H4 (cell line): ENCODE results near the gene GTPBP2. TPM values are rescaled to one million over a fixed set of nuclear protein-coding genes. Genes with fewer than 3 reads are reported as not detected.
"Not testable (repeated sequence)": the region's sequence is repeated elsewhere in the genome, so short reads cannot be mapped to it uniquely, and the experiment has no call there.

Experiments
- DNase-seq: peaks from one replicate; pipeline ENCODE4 v3.0.0-alpha.2; 2015; ENCODE audit warnings: low spot score
- total RNA-seq: library from RNA; depleted of rRNA; stranded (reverse); fragments of >200 nt; shearing (Covaris generic); gene quantifications from 2 replicates; pipeline ENCODE4 v1.2.3, GENCODE V29; 2014; rRNA removed

The GTPBP2 gene
- 51.4 and 52.9 TPM in 2 replicates for total RNA-seq

- DNase-seq = peak; percentile 99
Observed at GRCh38 chr6:43629104-43629504, at the start of gene GTPBP2. Gene GTPBP2, minus strand, starts transcription at chr6:43629264. Its CDS starts 102 bp downstream, at chr6:43629162.

GRCh38 chr6:43678341-43678740 is 49.3 kb upstream of the GTPBP2 start:
- DNase-seq = no peak

DNA sequence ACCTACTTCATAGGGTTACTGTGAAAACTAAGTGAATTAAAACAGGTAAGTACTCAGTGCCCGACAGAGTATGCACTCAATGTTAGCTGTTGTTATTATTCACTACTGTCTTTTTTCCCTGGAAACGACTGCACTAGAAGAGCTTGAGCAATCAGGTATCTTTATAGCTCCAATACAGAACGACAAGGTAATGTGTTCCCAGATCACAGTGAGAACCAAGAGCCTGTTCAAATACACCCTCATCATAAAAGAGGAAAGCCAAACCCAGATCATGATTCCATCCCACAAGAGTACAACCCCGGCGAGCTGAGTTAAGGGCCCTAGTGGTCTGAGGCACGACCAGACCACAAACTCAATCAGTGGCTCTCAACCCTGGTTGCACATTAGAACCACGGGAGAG is 48.7 kb upstream of the GTPBP2 start:
- no peak for DNase-seq

DNA sequence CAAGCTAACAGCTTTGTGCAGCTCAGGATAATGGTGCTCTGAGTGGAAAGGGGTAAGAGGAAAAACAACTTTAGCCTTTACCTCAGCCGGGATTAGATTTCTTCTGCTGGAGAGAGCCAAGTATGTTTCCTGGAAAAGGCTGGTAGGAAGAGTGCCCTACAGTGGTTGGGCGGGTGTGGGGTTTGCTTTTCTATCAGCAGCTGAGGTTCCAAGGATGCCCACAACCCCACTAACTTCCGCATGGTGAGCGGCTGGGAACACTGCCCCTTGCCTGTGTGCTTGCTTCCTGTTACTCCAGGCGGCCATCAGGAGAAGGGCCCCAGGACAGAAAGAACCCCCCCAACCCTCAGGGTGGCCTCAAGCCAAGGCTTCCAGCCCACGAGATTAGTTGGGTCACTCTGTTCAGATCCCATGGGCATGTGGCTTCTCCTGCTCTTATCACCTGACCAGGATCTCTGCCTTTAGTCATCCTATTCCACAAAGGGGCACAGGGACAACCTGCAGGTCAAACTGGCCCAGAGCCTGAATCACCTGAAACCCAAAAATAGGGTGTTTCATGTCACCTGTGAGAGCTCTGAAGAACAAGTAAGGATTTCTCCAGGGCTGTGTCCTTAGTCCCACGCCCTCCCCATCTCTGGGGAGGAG is 48.0 kb upstream of the GTPBP2 start:
- DNase-seq = no peak

- DNase-seq = no peak
Observed at GRCh38 chr6:43674921-43675320, 45.9 kb upstream of the GTPBP2 start.

GRCh38 chr6:43674291-43674690 is 45.2 kb upstream of the GTPBP2 start:
- no peak for DNase-seq

GRCh38 chr6:43673444-43674084 is 44.5 kb upstream of the GTPBP2 start:
- DNase-seq = no peak

DNA sequence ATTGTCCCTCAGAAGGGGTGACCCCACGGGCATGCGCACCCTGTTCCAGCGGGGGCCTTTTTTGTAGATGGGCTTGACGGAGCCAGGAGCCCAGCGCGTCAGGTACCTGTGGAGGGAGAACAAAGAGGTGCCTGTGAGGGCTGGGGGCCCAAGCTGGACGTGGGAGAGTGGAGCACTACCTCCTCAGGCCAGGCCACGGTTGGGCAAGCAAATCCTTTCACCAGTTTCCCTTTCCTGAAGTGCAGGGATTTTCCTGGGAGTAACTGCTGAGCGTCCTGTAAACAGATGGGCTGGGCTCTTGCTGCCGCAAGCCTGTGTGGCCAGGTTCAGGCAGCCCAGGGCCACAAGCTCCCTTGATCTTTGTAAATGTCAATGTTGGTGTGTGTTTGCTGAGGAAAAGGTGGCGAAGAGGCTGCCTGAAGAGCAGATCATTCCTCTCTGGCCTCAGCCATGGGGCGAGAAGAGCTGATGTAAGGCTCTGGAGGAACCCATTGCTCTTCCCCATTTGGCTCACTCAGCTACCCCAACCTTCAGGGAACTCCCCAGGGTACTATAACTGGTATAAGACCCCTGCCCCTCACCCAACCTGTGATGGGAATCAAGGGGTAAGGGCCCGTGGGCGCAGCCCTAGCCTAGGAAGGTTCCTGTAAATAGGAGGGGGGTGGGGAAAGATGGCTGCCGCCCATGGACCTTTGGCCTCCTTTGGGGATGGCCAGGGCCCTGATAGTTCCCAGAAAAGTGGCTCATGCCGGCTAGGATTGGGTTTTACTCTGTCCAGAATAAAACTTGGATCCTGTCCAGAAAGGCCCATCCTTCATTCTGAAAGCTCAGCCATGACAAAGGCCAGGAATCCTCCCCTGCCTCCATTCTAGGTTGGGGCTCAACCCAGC is 43.0 kb upstream of the GTPBP2 start:
- DNase-seq = no peak

DNA sequence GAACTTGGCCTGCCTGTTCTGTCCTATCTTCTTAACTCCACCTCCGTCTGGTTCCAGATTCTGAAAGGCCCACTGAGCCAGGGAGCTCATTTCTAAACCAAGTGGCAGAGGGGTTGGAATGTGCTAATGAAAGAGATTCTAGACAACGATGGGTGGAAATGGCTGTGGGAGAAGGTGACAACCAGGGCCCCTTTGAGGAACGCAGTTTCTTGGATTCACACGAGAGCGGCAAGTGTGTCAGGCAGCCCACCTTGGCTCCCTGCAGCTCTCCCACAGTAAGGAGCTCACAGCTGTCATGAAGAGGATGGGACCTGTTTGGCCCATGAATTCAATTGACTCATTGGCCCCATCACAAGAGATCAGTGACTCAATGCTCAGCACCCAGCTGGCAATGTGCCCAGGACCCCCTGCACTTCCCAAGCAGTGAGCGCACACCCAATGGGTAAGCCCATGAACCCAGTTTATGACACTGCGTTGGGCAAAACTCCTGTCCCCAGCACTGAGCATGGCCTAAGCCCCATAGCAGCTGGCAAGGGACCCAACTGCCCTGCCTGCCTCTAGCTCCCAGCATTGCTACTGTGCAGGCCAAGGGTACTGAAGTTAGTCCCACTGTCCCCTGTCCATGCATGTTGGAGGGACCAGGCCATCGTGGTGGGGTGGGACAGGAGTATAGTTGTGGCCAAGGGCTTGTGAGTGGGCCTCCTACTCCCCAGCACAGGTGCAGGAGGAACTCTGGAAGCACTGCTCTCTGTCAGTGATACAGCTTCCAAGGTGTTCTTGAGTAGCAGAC is 42.1 kb upstream of the GTPBP2 start:
- DNase-seq = no peak

GRCh38 chr6:43670623-43670986 is 41.5 kb upstream of the GTPBP2 start:
- no peak for DNase-seq

DNA sequence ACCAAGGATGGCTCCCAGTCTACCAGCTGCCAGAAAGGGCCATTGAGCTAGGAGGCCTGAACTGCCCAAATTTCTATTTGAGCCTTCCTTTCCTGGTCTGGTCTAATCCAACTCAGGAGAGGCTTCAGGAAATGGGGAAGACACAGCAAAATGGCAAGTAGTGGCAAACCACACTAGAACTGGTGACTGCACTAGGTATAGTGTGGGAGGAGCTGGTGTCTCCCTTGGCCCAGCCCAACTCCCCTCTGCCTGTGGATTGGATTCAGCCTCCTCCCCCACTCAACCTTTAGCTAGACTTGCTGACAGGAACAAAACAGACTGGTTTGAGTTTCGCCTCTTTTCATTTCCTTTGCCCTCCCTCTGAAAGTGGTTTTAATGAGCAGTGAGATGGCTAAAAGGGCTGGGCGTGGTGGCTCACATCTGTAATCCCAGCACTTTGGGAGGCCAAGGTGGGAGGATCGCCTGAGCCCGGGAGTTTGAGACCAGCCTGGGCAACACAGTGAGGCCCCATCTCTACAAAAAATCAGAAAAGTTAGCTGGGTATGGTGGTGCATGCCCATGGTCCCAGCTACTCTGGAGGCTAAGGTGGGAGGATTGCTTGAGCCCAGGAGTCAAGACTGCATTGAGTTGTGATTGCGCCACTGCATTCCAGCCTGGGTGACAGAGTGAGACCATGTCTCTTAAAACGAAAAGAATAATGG is 41.0 kb upstream of the GTPBP2 start:
- DNase-seq = peak; percentile 52

- DNase-seq = no peak
Observed at GRCh38 chr6:43669050-43669921, 40.2 kb upstream of the GTPBP2 start.

GRCh38 chr6:43668151-43669028 is 39.3 kb upstream of the GTPBP2 start:
- peak; percentile 67 for DNase-seq

DNA sequence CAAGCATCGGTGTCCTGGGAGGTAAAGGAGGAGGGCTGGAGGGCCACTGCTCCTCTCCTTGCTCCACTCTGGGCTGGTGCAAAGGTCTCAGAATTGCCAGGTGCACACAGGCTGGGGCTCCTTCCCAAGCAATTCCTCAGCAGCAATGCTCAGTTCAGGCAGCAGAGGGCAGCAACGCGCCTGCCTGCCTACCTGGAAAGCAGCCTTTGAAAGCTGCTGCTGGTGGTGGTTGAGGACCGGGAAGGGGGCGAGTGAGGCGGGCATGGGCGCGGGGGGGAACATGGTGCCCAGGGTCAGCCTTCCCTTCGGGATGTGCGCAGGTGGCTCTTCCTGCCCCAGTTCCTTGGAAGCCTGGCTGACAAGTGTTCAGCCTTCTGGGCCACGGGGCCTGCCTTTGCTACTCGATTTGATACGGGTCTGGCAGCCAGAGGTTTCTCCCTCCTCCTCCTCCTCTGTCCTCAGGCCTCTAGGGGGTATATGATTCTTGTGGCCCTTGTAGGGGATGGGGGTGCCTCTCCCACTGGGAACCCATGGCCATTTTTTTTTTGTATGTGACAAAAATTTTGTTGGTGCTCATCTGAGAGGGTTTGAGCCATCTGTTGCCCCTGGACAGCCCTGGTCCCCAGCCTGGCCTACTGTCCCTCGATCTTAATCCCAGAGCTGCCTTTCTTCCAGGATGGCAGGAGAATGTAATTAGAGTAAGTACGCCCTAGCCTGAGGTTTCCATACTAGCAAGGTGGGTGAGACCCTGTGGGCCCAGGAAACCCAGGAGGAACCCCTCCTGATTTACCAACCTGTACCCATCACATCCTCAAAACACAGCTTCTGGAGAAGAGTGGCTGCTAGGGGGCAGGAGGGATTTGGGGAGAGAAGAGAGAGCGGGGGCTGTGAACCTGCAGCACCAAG is 38.4 kb upstream of the GTPBP2 start:
- DNase-seq = peak; percentile 80

DNA sequence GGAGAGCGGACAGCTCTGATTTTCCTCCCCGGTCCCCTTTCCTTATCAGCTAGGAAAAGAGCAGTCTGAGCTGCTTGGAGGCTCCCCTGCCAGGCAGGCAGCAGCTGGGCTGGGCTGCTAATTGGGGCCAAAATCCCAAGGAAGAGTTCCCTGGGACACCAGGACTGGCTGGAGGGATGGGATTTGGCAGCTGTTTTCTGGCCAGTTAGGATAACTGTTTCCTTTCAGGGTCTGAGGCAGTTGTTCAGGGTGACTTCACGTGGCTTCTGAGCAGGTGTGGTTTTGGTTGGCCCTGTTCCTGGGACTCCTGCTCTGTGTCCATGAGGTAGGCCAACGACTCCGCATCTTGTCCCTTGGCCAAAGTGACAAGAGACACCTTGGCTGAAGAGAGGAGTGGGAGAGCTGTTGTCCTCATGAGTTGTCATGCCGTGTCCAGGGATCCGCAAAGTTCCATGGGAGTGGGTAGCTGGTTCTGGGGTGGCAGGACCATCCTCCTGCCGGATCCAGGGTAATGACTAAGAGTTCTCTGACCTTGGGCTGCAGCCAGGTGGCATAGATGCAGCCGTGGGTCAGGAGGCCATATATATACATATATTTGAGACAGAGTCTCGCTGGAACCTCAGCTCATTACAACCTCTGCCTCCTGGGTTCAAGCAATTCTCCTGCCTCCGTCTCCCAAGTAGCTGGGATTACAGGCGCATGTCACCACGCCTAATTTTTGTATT is 37.3 kb upstream of the GTPBP2 start:
- no peak for DNase-seq

GRCh38 chr6:43665376-43665775 is 36.3 kb upstream of the GTPBP2 start:
- DNase-seq = no peak

DNA sequence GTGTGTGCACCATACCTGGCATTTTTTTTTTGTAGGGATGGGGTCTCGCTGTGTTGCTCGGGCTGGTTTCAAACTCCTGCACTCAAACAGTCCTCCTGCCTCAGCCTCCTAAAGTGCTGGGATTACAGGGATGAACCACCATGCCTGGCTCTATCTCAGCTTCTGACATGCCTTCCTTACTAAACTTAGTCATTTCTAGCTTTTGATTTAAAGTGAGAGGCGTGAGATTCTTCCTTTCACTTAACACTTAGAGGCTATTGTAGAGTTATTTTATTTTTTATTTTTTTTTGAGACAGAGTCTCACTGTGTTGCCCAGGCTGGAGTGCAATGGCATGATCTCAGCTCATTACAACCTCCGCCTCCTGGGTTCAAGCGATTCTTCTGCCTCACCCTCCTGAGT is 33.9 kb upstream of the GTPBP2 start:
- DNase-seq = not testable (repeated sequence)
